Thymus (tissue), 11 donors: Measurements from ENCODE around the gene FOLR2. TPM values are rescaled to one million over a fixed set of nuclear protein-coding genes. Genes with fewer than 3 reads are reported as not detected.

Source experiments
- DNase-seq, 9 donors: peaks; one replicate each; pipeline ENCODE4 v3.0.0-alpha.2; 2013; ENCODE audit warnings: low spot score in 9 of 9, low read depth in 6 of 9, missing footprints in 1 of 9
- H3K27ac ChIP-seq, 2 donors: one replicate each; pipeline ENCODE4 v1.5.1; 2013; ENCODE audit warnings: control low read depth in 1 of 2, low read depth in 1 of 2, low read length in 1 of 2, mild to moderate bottlenecking in 1 of 2, moderate library complexity in 1 of 2
- H3K27me3 ChIP-seq, 2 donors: one replicate each; pipeline ENCODE4 v1.5.1; 2013; ENCODE audit warnings: low read length in 1 of 2; ENCODE audit not compliant: control insufficient read depth in 2 of 2, insufficient read depth in 1 of 2
- H3K36me3 ChIP-seq, 2 donors: one replicate each; pipeline ENCODE4 v1.5.1; 2013; ENCODE audit warnings: low read length in 1 of 2, mild to moderate bottlenecking in 1 of 2, moderate library complexity in 1 of 2; ENCODE audit not compliant: control insufficient read depth in 2 of 2, insufficient read depth in 2 of 2
- H3K4me1 ChIP-seq, 2 donors: one replicate each; pipeline ENCODE4 v1.5.1; 2013; ENCODE audit warnings: low read length in 2 of 2; ENCODE audit not compliant: control insufficient read depth in 2 of 2, insufficient read depth in 2 of 2
- H3K4me3 ChIP-seq, 2 donors: one replicate each; pipeline ENCODE4 v1.5.1; 2013; ENCODE audit warnings: low read length in 2 of 2, control low read depth in 1 of 2, mild to moderate bottlenecking in 1 of 2
- H3K9me3 ChIP-seq, 2 donors: one replicate each; pipeline ENCODE4 v1.5.1; 2013; ENCODE audit warnings: low read length in 1 of 2, mild to moderate bottlenecking in 1 of 2; ENCODE audit not compliant: control insufficient read depth in 2 of 2, insufficient read depth in 1 of 2
- WGBS: extraction: QIAGEN DNeasy Blood & Tissue Kit; methylation state at CpG from one replicate; pipeline ENCODE4 v1.1.7; 2013; 5-methylcytosine and 5-hydroxymethylcytosine counted together
- polyA plus RNA-seq: library from polyadenylated mRNA; stranded (reverse); fragments of 200-250 nt; gene quantifications from one replicate; pipeline ENCODE4 v1.2.3, GENCODE V29; 2013
- total RNA-seq: library from RNA; stranded (reverse); fragments of 120-200 nt; gene quantifications from one replicate; pipeline ENCODE4 v1.2.4, GENCODE V29; 2013
- donor health status: healthy.

FOLR2 gene
- total and polyA plus RNA-seq, 2 donors = 27.8 to 32.7 TPM

DNA sequence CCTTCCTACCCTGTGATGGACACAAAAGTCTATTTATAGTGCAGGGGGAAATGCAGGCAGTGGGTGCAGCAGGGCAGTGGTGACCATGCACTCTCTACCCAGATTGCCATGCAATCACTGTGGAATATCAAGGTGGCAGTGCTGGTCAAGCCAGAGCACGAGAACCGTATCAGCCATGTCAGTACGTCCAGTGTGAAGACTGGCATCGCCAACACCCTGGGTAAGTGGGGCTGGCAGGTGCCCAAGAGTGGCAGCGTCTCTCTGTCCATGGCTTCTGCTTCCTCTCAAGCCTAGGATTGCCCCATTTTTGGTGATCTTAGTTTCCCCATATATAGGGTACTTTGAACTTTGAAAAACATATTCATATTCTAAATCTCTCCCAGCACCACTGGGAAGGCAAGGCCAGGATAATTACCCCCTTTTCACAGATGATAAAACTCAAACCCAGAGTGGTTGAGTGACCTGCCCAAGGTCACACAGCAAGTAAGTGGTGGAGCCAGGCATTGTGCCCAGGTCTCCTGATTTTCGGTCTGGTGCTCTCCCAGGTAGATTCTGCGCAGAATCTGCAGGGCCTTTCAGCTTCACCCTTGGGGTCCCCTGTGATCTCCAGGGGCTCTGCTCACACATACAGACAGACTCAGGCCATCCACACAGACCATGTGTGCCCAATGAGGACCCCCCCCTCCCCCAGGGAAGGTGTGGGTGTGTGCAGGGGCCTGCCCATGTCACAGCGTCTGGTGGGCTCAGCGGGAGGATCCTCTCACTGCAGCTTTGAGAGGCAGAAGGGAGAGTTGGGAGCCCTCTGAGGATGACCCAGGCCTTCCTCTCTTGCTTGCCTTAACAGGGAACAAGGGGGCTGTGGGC is 15.0 kb downstream of the FOLR2 start:
- Histone ChIP-seq H3K27ac (no peak overlapping the region), H3K9me3 (no peaks in the 10 kb centered on the region), H3K4me1 (peaks cover 4 to 15% of the 10 kb centered on the region in 2 donors), H3K27me3 (no peaks in the 10 kb centered on the region), H3K36me3 (peaks cover 77 to 84% of the 10 kb centered on the region in 2 donors), H3K4me3 (no peak overlapping the region)
- 97% methylated on average over 9 of the region's 9 CpGs for WGBS
- no peak for DNase-seq

DNA sequence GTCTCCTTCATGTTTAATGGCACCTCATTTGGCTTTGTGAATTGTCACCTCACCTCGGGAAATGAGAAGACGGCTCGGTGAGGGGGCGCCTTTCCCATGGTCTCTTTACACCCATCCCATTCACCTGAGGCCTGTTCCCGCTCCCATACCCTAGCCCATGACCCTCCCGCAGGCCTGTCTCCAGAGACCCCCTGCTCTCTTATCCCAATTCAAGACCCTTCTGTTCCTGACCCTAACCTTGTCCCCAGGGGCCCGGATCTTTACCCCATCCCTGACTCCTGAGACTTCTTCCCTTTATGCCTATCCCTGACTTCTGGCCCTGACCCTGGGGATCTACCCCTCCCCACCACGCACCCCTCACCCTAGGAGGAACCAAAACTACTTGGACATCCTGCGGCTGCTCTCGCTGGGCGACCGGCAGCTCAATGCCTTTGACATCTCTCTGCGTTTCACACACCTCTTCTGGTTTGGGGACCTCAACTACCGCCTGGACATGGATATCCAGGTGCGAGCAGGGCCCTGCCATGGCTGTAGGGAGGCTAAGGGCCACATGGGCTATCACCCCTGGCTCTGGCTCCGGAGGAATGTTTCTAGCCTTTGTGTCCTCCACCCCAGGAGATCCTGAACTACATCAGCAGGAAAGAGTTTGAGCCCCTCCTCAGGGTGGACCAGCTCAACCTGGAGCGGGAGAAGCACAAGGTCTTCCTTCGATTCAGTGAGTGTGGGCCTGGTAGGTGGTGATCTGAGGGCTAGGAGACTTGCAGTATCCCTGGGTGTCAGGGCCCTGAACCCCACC is 15.9 kb downstream of the FOLR2 start:
- 99% methylated on average over 18 of the region's 18 CpGs for WGBS
- Histone ChIP-seq H3K4me3 (no peak overlapping the region), H3K36me3 (peaks cover 84 to 91% of the 10 kb centered on the region in 2 donors), H3K27ac (no peak overlapping the region), H3K4me1 (peaks cover under 1 to 7% of the 10 kb centered on the region in 2 donors), H3K9me3 (no peaks in the 10 kb centered on the region), H3K27me3 (no peaks in the 10 kb centered on the region)
- no peak for DNase-seq

DNA sequence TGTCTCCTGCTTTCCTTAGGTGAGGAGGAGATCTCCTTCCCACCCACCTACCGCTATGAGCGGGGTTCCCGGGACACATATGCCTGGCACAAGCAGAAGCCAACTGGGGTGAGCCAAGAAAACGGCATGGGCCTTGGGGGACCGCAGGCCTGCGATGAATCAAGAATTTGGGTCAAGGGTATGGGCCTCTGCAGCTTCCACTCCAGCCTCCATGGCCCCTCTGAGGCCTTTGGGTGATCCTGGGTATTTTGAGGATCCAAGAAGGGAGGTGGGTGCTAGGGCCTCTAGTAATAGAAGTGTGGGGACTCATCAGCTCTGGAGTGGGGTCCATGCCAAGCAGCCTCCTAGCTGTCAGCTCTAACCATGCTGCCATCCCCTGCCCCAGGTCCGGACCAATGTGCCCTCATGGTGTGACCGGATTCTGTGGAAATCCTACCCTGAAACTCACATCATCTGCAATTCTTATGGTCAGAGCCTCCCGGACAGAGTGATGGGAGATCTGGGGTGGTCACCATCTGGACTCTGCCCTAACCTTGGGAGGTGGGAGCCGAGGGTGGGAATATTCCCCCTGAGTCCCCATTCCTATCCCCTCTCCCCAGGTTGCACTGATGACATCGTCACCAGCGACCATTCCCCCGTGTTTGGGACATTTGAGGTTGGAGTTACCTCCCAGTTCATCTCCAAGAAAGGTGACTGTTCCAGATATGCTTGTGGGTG is 16.6 kb downstream of the FOLR2 start:
- 96% methylated on average over 13 of the region's 13 CpGs for WGBS
- DNase-seq = no peak
- H3K9me3 ChIP-seq = no peaks in the 10 kb centered on the region
- no peaks in the 10 kb centered on the region for H3K27me3 ChIP-seq
- no peak overlapping the region for H3K27ac ChIP-seq
- H3K4me3 ChIP-seq = no peak overlapping the region
- no peaks in the 10 kb centered on the region for H3K4me1 ChIP-seq
- peaks cover 83 to 92% of the 10 kb centered on the region in 2 donors for H3K36me3 ChIP-seq

DNA sequence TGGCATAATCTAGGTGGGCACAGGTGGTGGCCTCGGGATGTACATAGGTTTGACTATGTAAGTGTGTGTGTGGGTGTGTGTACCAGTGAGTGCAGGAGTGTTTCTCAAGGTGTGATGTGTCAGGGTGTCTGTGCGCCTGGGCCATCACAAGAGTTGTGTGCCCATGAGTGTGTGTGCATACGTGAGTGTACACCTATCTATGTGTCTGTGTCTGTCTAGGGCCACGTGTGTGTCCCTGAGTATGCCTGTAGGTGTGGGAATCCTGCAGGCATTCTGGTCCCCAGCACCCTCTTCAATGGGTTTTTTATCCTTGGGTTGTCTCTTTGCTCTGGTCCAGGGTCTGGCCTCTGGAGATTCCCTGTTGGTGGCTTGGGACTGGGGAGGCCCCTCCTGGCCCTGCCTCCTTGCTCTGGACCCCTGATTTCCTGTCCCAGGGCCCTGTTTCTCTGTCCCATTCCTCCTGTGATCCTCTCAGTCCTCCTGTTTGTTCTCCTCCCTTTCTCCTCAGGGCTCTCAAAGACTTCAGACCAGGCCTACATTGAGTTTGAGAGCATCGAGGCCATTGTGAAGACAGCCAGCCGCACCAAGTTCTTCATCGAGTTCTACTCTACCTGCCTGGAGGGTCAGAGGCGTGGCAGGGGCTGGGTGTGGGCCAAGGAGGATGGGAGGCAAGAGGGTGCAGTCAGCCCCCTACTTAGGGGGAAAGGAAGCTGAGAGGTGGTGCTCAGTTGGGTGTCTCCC is 17.3 kb downstream of the FOLR2 start:
- H3K4me3 ChIP-seq = no peak overlapping the region
- WGBS = 97% methylated on average over 8 of the region's 8 CpGs
- no peaks in the 10 kb centered on the region for H3K9me3 ChIP-seq
- H3K27ac ChIP-seq = no peak overlapping the region
- peaks cover 75 to 88% of the 10 kb centered on the region in 2 donors for H3K36me3 ChIP-seq
- no peaks in the 10 kb centered on the region for H3K4me1 ChIP-seq
- no peak for DNase-seq
- H3K27me3 ChIP-seq = peaks cover 6% of the 10 kb centered on the region in 2 donors

DNA sequence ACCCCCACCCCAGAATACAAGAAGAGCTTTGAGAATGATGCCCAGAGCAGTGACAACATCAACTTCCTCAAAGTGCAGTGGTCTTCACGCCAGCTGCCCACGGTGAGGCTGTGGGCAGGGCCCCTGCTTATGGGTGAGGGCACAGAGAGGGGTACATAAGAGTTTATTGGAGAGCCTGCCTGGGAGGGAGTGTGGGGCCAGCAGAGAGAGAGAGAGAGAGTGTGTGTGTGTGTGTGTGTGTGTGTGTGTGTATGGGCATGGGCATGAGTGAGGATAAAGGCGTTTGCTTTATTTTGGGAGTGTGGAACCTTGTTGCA is 17.9 kb downstream of the FOLR2 start:
- 75% methylated on average over 3 of the region's 3 CpGs for WGBS
- H3K27ac ChIP-seq = no peak overlapping the region
- peaks cover 71 to 82% of the 10 kb centered on the region in 2 donors for H3K36me3 ChIP-seq
- H3K9me3 ChIP-seq = peaks cover 0 to under 1% of the 10 kb centered on the region in 2 donors
- H3K4me3 ChIP-seq = no peak overlapping the region
- peaks cover 0 to 2% of the 10 kb centered on the region in 2 donors for H3K4me1 ChIP-seq
- DNase-seq = no peak
- H3K27me3 ChIP-seq = peaks cover 12% of the 10 kb centered on the region in 2 donors

DNA sequence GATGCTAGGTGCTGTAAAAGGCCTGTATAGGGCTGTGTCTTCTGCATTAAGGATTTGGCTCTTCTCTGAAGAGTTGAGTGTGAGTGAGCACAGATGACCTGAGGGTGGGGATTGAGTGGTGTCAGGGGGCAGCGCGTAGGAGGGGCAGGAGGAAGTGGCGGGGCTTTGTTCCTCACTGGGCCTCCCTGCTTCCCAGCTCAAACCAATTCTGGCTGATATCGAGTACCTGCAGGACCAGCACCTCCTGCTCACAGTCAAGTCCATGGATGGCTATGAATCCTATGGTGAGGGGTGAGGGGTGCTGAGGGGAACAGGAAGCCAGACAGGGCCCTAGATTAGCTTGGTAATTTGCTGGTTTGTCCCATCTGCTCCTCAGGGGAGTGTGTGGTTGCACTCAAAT is 18.3 kb downstream of the FOLR2 start:
- Histone ChIP-seq H3K4me3 (no peak overlapping the region), H3K27me3 (peaks cover 15 to 16% of the 10 kb centered on the region in 2 donors), H3K9me3 (peaks cover 0 to 1% of the 10 kb centered on the region in 2 donors), H3K27ac (no peak overlapping the region), H3K4me1 (peaks cover 0 to 2% of the 10 kb centered on the region in 2 donors), H3K36me3 (peaks cover 66 to 78% of the 10 kb centered on the region in 2 donors)
- no peak for DNase-seq
- 98% methylated on average over 4 of the region's 4 CpGs for WGBS

DNA sequence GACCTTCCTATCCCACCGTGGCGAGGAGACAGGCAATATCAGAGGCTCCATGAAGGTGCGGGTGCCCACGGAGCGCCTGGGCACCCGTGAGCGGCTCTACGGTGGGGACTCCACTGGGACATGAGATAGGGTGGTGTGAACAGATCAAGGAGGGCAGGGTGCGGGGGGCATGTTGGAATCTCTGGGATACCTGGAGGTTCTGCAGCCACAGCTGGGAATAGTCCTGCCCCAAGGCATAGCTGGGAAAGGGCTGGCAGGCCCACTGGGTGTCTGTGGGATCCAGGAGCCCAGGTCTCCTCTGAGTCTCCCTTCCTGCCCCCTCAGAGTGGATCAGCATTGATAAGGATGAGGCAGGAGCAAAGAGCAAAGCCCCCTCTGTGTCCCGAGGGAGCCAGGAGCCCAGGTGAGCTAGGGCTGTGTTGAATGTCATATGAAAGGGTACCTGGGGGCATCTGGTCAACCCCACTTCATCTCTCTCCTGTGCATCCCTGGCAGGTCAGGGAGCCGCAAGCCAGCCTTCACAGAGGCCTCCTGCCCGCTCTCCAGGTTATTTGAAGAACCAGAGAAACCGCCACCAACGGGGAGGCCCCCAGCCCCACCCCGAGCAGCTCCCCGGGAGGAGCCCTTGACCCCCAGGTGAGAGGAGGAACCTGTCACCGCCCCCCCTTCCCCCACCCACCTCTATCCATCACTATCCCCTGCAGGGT is 18.9 kb downstream of the FOLR2 start:
- DNase-seq = no peak
- Histone ChIP-seq H3K36me3 (peaks cover 62 to 72% of the 10 kb centered on the region in 2 donors), H3K9me3 (peaks cover 0 to 1% of the 10 kb centered on the region in 2 donors), H3K4me3 (no peak overlapping the region), H3K27me3 (peaks cover 21 to 22% of the 10 kb centered on the region in 2 donors), H3K27ac (no peak overlapping the region), H3K4me1 (peaks cover 0 to 7% of the 10 kb centered on the region in 2 donors)
- WGBS = 97% methylated on average over 17 of the region's 17 CpGs

DNA sequence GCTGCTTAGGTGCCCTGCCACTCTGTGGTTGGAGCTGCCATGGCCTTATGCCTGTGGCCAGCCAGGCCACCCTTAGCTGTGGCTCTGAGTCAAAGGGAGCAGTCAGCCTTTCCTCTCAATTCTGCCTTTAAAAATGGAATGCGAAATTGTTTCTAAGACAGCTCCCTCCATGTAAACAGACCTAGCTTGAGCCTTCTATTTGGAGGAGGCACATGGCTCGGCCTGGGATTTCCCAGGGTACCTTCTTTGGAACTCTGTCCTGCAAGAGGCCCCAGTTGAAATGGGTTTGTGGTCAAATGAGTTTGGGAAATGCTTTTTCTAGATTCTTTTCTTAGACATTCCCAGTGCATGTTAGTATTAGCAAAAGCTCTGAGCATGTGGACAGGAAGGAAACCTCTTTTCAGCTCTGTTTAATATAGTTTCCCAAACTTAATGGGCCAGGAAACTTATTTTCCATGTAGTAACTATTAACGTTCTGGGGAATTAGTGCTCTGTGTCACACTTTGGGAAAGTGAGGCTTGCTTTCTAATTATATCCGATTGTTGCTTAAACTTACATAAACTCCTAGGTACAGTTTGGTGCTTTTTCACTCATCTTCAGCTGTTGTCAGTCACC is 19.6 kb downstream of the FOLR2 start:
- H3K4me1 ChIP-seq = peaks cover 0 to 11% of the 10 kb centered on the region in 2 donors
- 94% methylated on average over 4 of the region's 4 CpGs for WGBS
- H3K9me3 ChIP-seq = peaks cover 0 to 1% of the 10 kb centered on the region in 2 donors
- DNase-seq = no peak
- no peak overlapping the region for H3K4me3 ChIP-seq
- peaks cover 28% of the 10 kb centered on the region in 2 donors for H3K27me3 ChIP-seq
- H3K27ac ChIP-seq = no peak overlapping the region
- H3K36me3 ChIP-seq = peaks cover 55 to 65% of the 10 kb centered on the region in 2 donors
